Measurements from ENCODE around the gene PRKCH. TPM values are rescaled to one million over a fixed set of nuclear protein-coding genes. Genes with fewer than 3 reads are reported as not detected.

PRKCH gene
- total RNA-seq, 2 donors from 2014 or later, result 7.2 to 8.6 TPM

DNA sequence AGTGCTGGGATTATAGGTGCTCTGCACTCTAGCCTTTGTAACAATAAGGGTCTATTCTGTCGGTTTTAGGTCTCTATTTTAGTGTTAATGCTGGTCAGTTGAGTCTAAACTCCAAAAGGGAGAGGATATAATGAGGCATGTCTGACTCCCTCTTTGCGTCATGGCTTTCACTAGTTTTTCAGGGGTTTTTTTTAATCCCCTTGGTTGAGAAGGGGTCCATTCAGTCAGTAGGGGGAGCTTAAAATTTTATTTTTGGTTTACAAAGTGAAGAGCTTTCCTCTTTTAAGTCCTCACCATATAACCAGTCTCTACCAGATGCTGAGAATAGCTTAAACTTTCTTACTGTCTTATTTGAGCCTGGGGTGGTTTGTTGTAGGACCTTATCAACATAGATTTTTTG is 106.9 kb downstream of the PRKCH start:
- no peaks in the 10 kb centered on the region for H3K27me3 Mint-ChIP-seq (ENCODE audit: insufficient read depth)
- Histone ChIP-seq H3K4me1 (ENCODE audit: control insufficient read depth, insufficient read depth, low read length) (peaks cover 2% of the 10 kb centered on the region), H3K36me3 (ENCODE audit: control insufficient read depth, insufficient read depth, low read length) (no peaks in the 10 kb centered on the region), H3K9ac (ENCODE audit: extremely low read depth, low read length, poor library complexity, severe bottlenecking) (no peak overlapping the region), H3K4me3 (ENCODE audit: low read length) (no peak overlapping the region), H3K27me3 (ENCODE audit: control insufficient read depth, insufficient read depth, low read length, poor library complexity, severe bottlenecking) (no peaks in the 10 kb centered on the region), H3K9me3 (ENCODE audit: control insufficient read depth, low read length) (peaks cover 38% of the 10 kb centered on the region), H3K27ac (ENCODE audit: low read depth, low read length) (no peak overlapping the region)
- H3K4me3 Mint-ChIP-seq, result no peak overlapping the region
- no peak overlapping the region for H3K27ac Mint-ChIP-seq
- H3K36me3 Mint-ChIP-seq (ENCODE audit: low read depth), result peaks cover 6% of the 10 kb centered on the region
- peaks cover 14% of the 10 kb centered on the region for H3K4me1 Mint-ChIP-seq
- peaks cover 35% of the 10 kb centered on the region for H3K9me3 Mint-ChIP-seq
- 57 to 72% methylated on average over 1 to 2 of the region's 2 CpGs for WGBS, 2 experiments (ENCODE audit: insufficient coverage in 1 of 2, insufficient read length in 1 of 2)
- no peak for DNase-seq
- TF ChIP-seq, protein P1, sequence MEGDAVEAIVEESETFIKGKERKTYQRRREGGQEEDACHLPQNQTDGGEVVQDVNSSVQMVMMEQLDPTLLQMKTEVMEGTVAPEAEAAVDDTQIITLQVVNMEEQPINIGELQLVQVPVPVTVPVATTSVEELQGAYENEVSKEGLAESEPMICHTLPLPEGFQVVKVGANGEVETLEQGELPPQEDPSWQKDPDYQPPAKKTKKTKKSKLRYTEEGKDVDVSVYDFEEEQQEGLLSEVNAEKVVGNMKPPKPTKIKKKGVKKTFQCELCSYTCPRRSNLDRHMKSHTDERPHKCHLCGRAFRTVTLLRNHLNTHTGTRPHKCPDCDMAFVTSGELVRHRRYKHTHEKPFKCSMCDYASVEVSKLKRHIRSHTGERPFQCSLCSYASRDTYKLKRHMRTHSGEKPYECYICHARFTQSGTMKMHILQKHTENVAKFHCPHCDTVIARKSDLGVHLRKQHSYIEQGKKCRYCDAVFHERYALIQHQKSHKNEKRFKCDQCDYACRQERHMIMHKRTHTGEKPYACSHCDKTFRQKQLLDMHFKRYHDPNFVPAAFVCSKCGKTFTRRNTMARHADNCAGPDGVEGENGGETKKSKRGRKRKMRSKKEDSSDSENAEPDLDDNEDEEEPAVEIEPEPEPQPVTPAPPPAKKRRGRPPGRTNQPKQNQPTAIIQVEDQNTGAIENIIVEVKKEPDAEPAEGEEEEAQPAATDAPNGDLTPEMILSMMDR (conservative IDR thresholded peaks at IDR 0.05), result peak; percentile 13

DNA sequence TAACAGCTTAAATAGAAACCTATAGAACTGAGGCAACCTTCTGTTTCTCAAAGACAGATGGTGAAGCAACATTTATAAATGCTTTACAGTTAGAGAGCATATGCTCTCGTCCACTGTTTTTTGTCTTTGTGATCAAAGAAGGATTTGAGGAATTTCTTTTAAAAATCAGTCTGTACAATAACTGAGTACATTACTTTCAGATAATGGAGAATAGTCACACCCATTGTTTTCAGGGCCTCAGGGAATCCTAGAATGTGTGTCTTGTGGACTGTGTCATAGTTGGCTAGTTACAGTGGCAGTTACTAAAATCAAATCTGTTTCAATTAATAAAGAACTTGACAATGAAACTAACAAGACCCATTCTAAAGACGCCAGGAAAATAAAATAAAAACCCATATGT is 107.9 kb downstream of the PRKCH start:
- Histone ChIP-seq H3K27ac (ENCODE audit: low read depth, low read length) (no peak overlapping the region), H3K4me3 (ENCODE audit: low read length) (no peak overlapping the region), H3K4me1 (ENCODE audit: control insufficient read depth, insufficient read depth, low read length) (peaks cover 3% of the 10 kb centered on the region), H3K27me3 (ENCODE audit: control insufficient read depth, insufficient read depth, low read length, poor library complexity, severe bottlenecking) (no peaks in the 10 kb centered on the region), H3K36me3 (ENCODE audit: control insufficient read depth, insufficient read depth, low read length) (no peaks in the 10 kb centered on the region), H3K9ac (ENCODE audit: extremely low read depth, low read length, poor library complexity, severe bottlenecking) (no peak overlapping the region), H3K9me3 (ENCODE audit: control insufficient read depth, low read length) (peaks cover 38% of the 10 kb centered on the region)
- 60 to 92% methylated on average over 1 of the region's 2 CpGs for WGBS, 2 experiments (ENCODE audit: insufficient coverage in 1 of 2, insufficient read length in 1 of 2)
- H3K27ac Mint-ChIP-seq, result no peak overlapping the region
- peaks cover 14% of the 10 kb centered on the region for H3K4me1 Mint-ChIP-seq
- H3K27me3 Mint-ChIP-seq (ENCODE audit: insufficient read depth), result no peaks in the 10 kb centered on the region
- peaks cover 32% of the 10 kb centered on the region for H3K9me3 Mint-ChIP-seq
- H3K36me3 Mint-ChIP-seq (ENCODE audit: low read depth), result peaks cover 6% of the 10 kb centered on the region
- no peak overlapping the region for H3K4me3 Mint-ChIP-seq
- DNase-seq, result no peak
- TF ChIP-seq, protein P1 (conservative IDR thresholded peaks at IDR 0.05), result no peak

DNA sequence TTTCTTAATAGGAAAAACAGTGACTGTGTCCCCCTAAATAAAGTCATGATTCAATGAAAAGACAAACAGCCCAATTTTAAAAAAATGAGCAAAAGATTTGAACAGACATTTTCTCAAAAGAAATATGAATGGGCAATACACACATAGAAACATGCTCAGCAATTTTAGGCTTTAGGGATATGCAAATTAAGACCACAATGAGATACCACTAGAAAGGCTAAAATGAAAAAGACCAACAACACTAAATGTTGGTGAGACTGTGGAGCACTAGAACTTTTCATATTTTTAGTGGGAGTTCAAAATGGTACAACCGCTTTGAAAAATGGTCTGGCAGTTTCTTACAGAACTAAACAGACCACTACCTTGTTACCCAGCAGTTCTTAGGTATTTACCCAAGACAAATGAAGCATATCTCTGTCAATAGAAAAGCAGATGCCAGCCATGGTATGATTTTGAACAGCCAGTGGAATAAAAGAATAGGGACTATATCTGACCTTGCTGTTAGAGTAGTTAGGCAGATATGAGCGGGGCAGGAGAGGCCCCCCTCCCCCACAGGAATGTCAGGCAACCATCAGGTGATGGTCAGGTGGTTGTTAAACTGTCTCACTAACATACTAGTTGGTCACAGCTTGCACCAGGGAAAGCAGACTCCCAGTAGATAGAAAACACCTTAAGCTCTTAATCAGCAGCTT is 108.8 kb downstream of the PRKCH start:
- WGBS, 2 experiments (ENCODE audit: insufficient coverage in 1 of 2, insufficient read length in 1 of 2), result 87% methylated on average over 2 of the region's 2 CpGs; no CpG with 5 or more reads in 1 of the 2 experiments
- Mint-ChIP-seq H3K36me3 (ENCODE audit: low read depth) (peaks cover 6% of the 10 kb centered on the region), H3K4me1 (peaks cover 14% of the 10 kb centered on the region), H3K27ac (no peak overlapping the region), H3K27me3 (ENCODE audit: insufficient read depth) (no peaks in the 10 kb centered on the region), H3K4me3 (no peak overlapping the region), H3K9me3 (peaks cover 23% of the 10 kb centered on the region)
- peak; percentile 27 for DNase-seq
- Histone ChIP-seq H3K9ac (ENCODE audit: extremely low read depth, low read length, poor library complexity, severe bottlenecking) (no peak overlapping the region), H3K9me3 (ENCODE audit: control insufficient read depth, low read length) (peaks cover 29% of the 10 kb centered on the region), H3K4me3 (ENCODE audit: low read length) (no peak overlapping the region), H3K36me3 (ENCODE audit: control insufficient read depth, insufficient read depth, low read length) (no peaks in the 10 kb centered on the region), H3K27ac (ENCODE audit: low read depth, low read length) (no peak overlapping the region), H3K4me1 (ENCODE audit: control insufficient read depth, insufficient read depth, low read length) (peaks cover 3% of the 10 kb centered on the region), H3K27me3 (ENCODE audit: control insufficient read depth, insufficient read depth, low read length, poor library complexity, severe bottlenecking) (no peaks in the 10 kb centered on the region)
- TF ChIP-seq, protein P1 (conservative IDR thresholded peaks at IDR 0.05), result no peak

All from endodermal cell (in vitro differentiated cells).